Islet of Langerhans (tissue), 1 donor: ENCODE results near the gene ZNF106.

Experiments used
- FAIRE-seq: peaks from one replicate; lab custom pipeline; 2011; peaks lifted over from hg19 to GRCh38; lab: Jason Lieb, UNC

ZNF106 gene

GRCh38 chr15:42474827-42475226 lies 16.1 kb downstream of the ZNF106 start:
- FAIRE-seq = no peak

GRCh38 chr15:42471002-42471401 lies 19.9 kb downstream of the ZNF106 start:
- no peak for FAIRE-seq

- no peak for FAIRE-seq
These were observed 25.3 kb downstream of the ZNF106 start for GRCh38 chr15:42465520-42466259.

- no peak for FAIRE-seq
These were observed 29.7 kb downstream of the ZNF106 start for GRCh38 chr15:42461261-42461660.

- no peak for FAIRE-seq
These were observed 33.2 kb downstream of the ZNF106 start for GRCh38 chr15:42457445-42458442.

GRCh38 chr15:42456971-42457370 lies 34.0 kb downstream of the ZNF106 start:
- FAIRE-seq = no peak

GRCh38 chr15:42456531-42456930 lies 34.4 kb downstream of the ZNF106 start:
- no peak for FAIRE-seq

GRCh38 chr15:42453826-42454225 lies 37.1 kb downstream of the ZNF106 start:
- no peak for FAIRE-seq

- no peak for FAIRE-seq
These were observed 40.5 kb downstream of the ZNF106 start for GRCh38 chr15:42450425-42450790.

- no peak for FAIRE-seq
These were observed 41.0 kb downstream of the ZNF106 start for GRCh38 chr15:42449770-42450424.

- FAIRE-seq = no peak
These were observed 42.7 kb downstream of the ZNF106 start for GRCh38 chr15:42448281-42448680.

- FAIRE-seq = no peak
These were observed 43.3 kb downstream of the ZNF106 start for GRCh38 chr15:42447599-42447998.

- no peak for FAIRE-seq
These were observed 45.4 kb downstream of the ZNF106 start for GRCh38 chr15:42445551-42445950.

GRCh38 chr15:42444415-42445063 lies 46.4 kb downstream of the ZNF106 start:
- no peak for FAIRE-seq

- FAIRE-seq = no peak
These were observed 63.3 kb downstream of the ZNF106 start for GRCh38 chr15:42427429-42428223.

GRCh38 chr15:42421376-42421775 lies 69.6 kb downstream of the ZNF106 start:
- no peak for FAIRE-seq

GRCh38 chr15:42419369-42419768 lies 71.6 kb downstream of the ZNF106 start:
- FAIRE-seq = no peak

- no peak for FAIRE-seq
These were observed 77.0 kb downstream of the ZNF106 start for GRCh38 chr15:42413920-42414319.

- no peak for FAIRE-seq
These were observed 79.1 kb downstream of the ZNF106 start for GRCh38 chr15:42411884-42412283.

GRCh38 chr15:42409011-42409410 lies 81.9 kb downstream of the ZNF106 start:
- FAIRE-seq = no peak

- FAIRE-seq = no peak
These were observed 82.8 kb downstream of the ZNF106 start for GRCh38 chr15:42408178-42408577.
